Activated CD8-positive, alpha-beta T cell treated with anti-CD3 and anti-CD28 coated beads for 36 hours (primary cell): ENCODE measurements around the gene EML1. TPM values are rescaled to one million over a fixed set of nuclear protein-coding genes. Genes with fewer than 3 reads are reported as not detected.

ENCODE experiments used
- ATAC-seq: fragments of 200-7000 bp; cut with Tn5 transposase; one replicate; pipeline ENCODE4 v1.10.0; 2021; ENCODE audit warnings: mild to moderate bottlenecking, moderate library complexity
- CTCF ChIA-PET: fragments of 350-600 bp; sonication (Branson Sonifier 250); formaldehyde crosslinking; loops from one replicate; lab custom pipeline; 2021; ENCODE audit warnings: antibody characterized with exemption; lab: Charles Lee
- POLR2A ChIA-PET: fragments of 350-600 bp; sonication (Branson Sonifier 250); formaldehyde crosslinking; loops from one replicate; lab custom pipeline; 2021; ENCODE audit warnings: antibody characterized with exemption; lab: Charles Lee
- DNase-seq: peaks from one replicate; pipeline ENCODE4 v3.0.0-alpha.2; 2020
- H3K27ac Mint-ChIP-seq: one replicate; pipeline ENCODE4 v1.8.0; 2021; ENCODE audit warnings: mild to moderate bottlenecking, mixed read lengths
- H3K27me3 Mint-ChIP-seq: one replicate; pipeline ENCODE4 v1.8.0; 2021; ENCODE audit warnings: mixed read lengths
- H3K36me3 Mint-ChIP-seq: one replicate; pipeline ENCODE4 v1.8.0; 2021; ENCODE audit warnings: low read depth, mixed read lengths
- H3K4me1 Mint-ChIP-seq: one replicate; pipeline ENCODE4 v1.8.0; 2021; ENCODE audit warnings: low read depth, mixed read lengths
- H3K4me3 Mint-ChIP-seq: one replicate; pipeline ENCODE4 v1.8.0; 2021; ENCODE audit warnings: mild to moderate bottlenecking, moderate library complexity, mixed read lengths
- H3K9me3 Mint-ChIP-seq: one replicate; pipeline ENCODE4 v1.8.0; 2021; ENCODE audit warnings: mixed read lengths
- CTCF ChIP-seq: fragments of 200-600 bp; IDR thresholded peaks from one replicate; pipeline ENCODE4 v1.8.0; 2022; ENCODE audit warnings: antibody characterized with exemption, mild to moderate bottlenecking
- intact Hi-C: fragments of 100-400 bp; cut with micrococcal nuclease; formaldehyde crosslinking; loops from one replicate; pipeline ENCODE4 v1.10.0; 2022
- total RNA-seq, 2 experiments: library from RNA; stranded (reverse); gene quantifications; one replicate each; pipeline ENCODE4 v1.2.3, GENCODE V29; 2021

EML1 gene
- total RNA-seq, 2 experiments from 2014 or later, result 0.56 to 0.70 TPM

GRCh38 chr14:99972748-99973466 lies 179.7 kb downstream of the EML1 start:
- ATAC-seq, result no peak
- Mint-ChIP-seq H3K9me3 (no peaks in the 10 kb centered on the region), H3K27me3 (peaks cover 17% of the 10 kb centered on the region), H3K27ac (peak overlapping the region; percentile 91), H3K36me3 (peaks cover 5% of the 10 kb centered on the region), H3K4me1 (peaks cover 12% of the 10 kb centered on the region), H3K4me3 (peak overlapping the region; percentile 95)
- DNase-seq, result no peak
- ChIA-PET POLR2A (interaction anchor here (0.7 to 3.0 kb wide), 3 partner anchors 93 to 1822 kb away, joined by 3 to 13 read pairs (median 5); partner anchors contain the start of gene EVL), CTCF (interaction anchor here (1.0 to 2.0 kb wide), 2 partner anchors 9 to 10 kb away, joined by 4 to 7 read pairs; no protein-coding TSS in a partner anchor)
- TF ChIP-seq CTCF, result no peak
- intact Hi-C loops, result loop anchor here (10.0 kb wide), 1 partner anchor 402 kb away; the partner anchor contains the start of gene WDR25

GRCh38 chr14:99975190-99975589 lies 182.0 kb downstream of the EML1 start:
- peaks cover 5% of the 10 kb centered on the region for H3K36me3 Mint-ChIP-seq
- H3K27me3 Mint-ChIP-seq, result peaks cover 4% of the 10 kb centered on the region
- DNase-seq (no peak), ATAC-seq (no peak)
- CTCF ChIA-PET, result interaction anchor here (0.6 to 3.6 kb wide), 8 partner anchors 8 to 218 kb away, joined by 3 to 13 read pairs (median 4); no protein-coding TSS in a partner anchor
- H3K4me3 Mint-ChIP-seq, result no peak overlapping the region
- no peak overlapping the region for H3K27ac Mint-ChIP-seq
- peaks cover 10% of the 10 kb centered on the region for H3K4me1 Mint-ChIP-seq
- POLR2A ChIA-PET, result interaction anchor here (1.0 to 1.6 kb wide), 5 partner anchors 50 to 158 kb away, joined by 3 to 5 read pairs (median 4); partner anchors contain the start of gene EVL
- no peaks in the 10 kb centered on the region for H3K9me3 Mint-ChIP-seq
- no peak for TF ChIP-seq CTCF
- intact Hi-C loops, result loop anchor here (10.0 kb wide), 1 partner anchor 400 kb away; the partner anchor contains the start of gene WDR25

DNA sequence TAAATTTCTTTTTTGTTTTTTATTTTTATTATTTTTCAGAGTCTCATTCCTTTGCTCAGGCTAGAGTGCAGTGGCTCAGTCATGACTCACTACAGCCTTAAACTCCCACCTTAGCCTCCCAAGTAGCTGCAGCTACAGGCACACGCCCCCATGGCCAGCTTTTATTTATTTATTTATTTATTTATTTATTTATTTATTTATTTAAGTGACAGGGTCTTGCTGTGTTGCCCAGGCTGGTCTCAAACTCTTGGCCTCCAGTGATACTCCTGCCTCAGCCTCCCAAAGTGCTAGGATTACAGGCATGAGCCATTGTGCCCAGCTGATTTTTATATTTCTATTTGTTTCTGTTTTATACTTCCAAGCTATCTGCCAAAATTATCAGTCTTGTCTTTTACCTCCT lies 182.8 kb downstream of the EML1 start:
- ATAC-seq (no peak), DNase-seq (no peak)
- CTCF ChIA-PET, result interaction anchor here (1.0 to 3.6 kb wide), 7 partner anchors 12 to 217 kb away, joined by 3 to 13 read pairs (median 4); no protein-coding TSS in a partner anchor
- Mint-ChIP-seq H3K27ac (no peak overlapping the region), H3K4me1 (peaks cover 10% of the 10 kb centered on the region), H3K9me3 (no peaks in the 10 kb centered on the region), H3K27me3 (no peaks in the 10 kb centered on the region), H3K4me3 (no peak overlapping the region), H3K36me3 (peaks cover 5% of the 10 kb centered on the region)
- POLR2A ChIA-PET, result interaction anchor here (1.0 to 1.6 kb wide), 3 partner anchors 89 to 130 kb away, joined by 3 to 5 read pairs (median 5); partner anchors contain the start of gene EVL
- no peak for TF ChIP-seq CTCF
- intact Hi-C loops, result loop anchor here (10.0 kb wide), 1 partner anchor 399 kb away; the partner anchor contains the start of gene WDR25

GRCh38 chr14:99976681-99977080 lies 183.5 kb downstream of the EML1 start:
- POLR2A ChIA-PET, result no interaction called here
- no peak for ATAC-seq
- intact Hi-C loops, result loop anchor here (10.0 kb wide), 1 partner anchor 398 kb away; the partner anchor contains the start of gene WDR25
- H3K27ac Mint-ChIP-seq, result no peak overlapping the region
- peaks cover 5% of the 10 kb centered on the region for H3K36me3 Mint-ChIP-seq
- CTCF ChIA-PET, result interaction anchor here (0.8 to 3.6 kb wide), 5 partner anchors 62 to 216 kb away, joined by 3 to 13 read pairs (median 4); no protein-coding TSS in a partner anchor
- peaks cover 10% of the 10 kb centered on the region for H3K4me1 Mint-ChIP-seq
- no peak for TF ChIP-seq CTCF
- no peaks in the 10 kb centered on the region for H3K27me3 Mint-ChIP-seq
- no peaks in the 10 kb centered on the region for H3K9me3 Mint-ChIP-seq
- no peak overlapping the region for H3K4me3 Mint-ChIP-seq
- DNase-seq, result no peak
